ENCODE results near the gene PLAGL2.

Gene PLAGL2

GRCh38 chr20:32157611-32158010 lies 49.9 kb downstream of the PLAGL2 start:
- Histone ChIP-seq H3K9me3 (ENCODE audit: control insufficient read depth, insufficient read depth, low read depth, low read length) (no peaks in the 10 kb centered on the region), H3K27ac (ENCODE audit: low read depth, low read length) (no peak overlapping the region), H3K27me3 (ENCODE audit: control insufficient read depth, insufficient read depth, low read length) (no peaks in the 10 kb centered on the region), H3K36me3 (ENCODE audit: control insufficient read depth, insufficient read depth, low read length) (peaks cover 83% of the 10 kb centered on the region), H3K4me3 (ENCODE audit: low read depth, low read length) (no peak overlapping the region), H3K4me1 (ENCODE audit: control insufficient read depth, insufficient read depth, low read length) (no peaks in the 10 kb centered on the region), H3K9ac (ENCODE audit: low read length) (no peak overlapping the region)

- no peak overlapping the region for H3K27ac ChIP-seq (ENCODE audit: low read depth, low read length)
- H3K4me3 ChIP-seq (ENCODE audit: low read depth, low read length) = no peak overlapping the region
- no peaks in the 10 kb centered on the region for H3K27me3 ChIP-seq (ENCODE audit: control insufficient read depth, insufficient read depth, low read length)
- H3K9ac ChIP-seq (ENCODE audit: low read length) = no peak overlapping the region
- H3K4me1 ChIP-seq (ENCODE audit: control insufficient read depth, insufficient read depth, low read length) = no peaks in the 10 kb centered on the region
- H3K36me3 ChIP-seq (ENCODE audit: control insufficient read depth, insufficient read depth, low read length) = peaks cover 81% of the 10 kb centered on the region
- no peaks in the 10 kb centered on the region for H3K9me3 ChIP-seq (ENCODE audit: control insufficient read depth, insufficient read depth, low read depth, low read length)
Measured at GRCh38 chr20:32155017-32155981, 52.2 kb downstream of the PLAGL2 start.

GRCh38 chr20:32153771-32154170 lies 53.8 kb downstream of the PLAGL2 start:
- Histone ChIP-seq H3K27ac (ENCODE audit: low read depth, low read length) (no peak overlapping the region), H3K36me3 (ENCODE audit: control insufficient read depth, insufficient read depth, low read length) (peaks cover 82% of the 10 kb centered on the region), H3K4me3 (ENCODE audit: low read depth, low read length) (no peak overlapping the region), H3K27me3 (ENCODE audit: control insufficient read depth, insufficient read depth, low read length) (no peaks in the 10 kb centered on the region), H3K9me3 (ENCODE audit: control insufficient read depth, insufficient read depth, low read depth, low read length) (no peaks in the 10 kb centered on the region), H3K9ac (ENCODE audit: low read length) (no peak overlapping the region), H3K4me1 (ENCODE audit: control insufficient read depth, insufficient read depth, low read length) (no peaks in the 10 kb centered on the region)

- Histone ChIP-seq H3K4me1 (ENCODE audit: control insufficient read depth, insufficient read depth, low read length) (no peaks in the 10 kb centered on the region), H3K9me3 (ENCODE audit: control insufficient read depth, insufficient read depth, low read depth, low read length) (no peaks in the 10 kb centered on the region), H3K36me3 (ENCODE audit: control insufficient read depth, insufficient read depth, low read length) (peaks cover 79% of the 10 kb centered on the region), H3K9ac (ENCODE audit: low read length) (no peak overlapping the region), H3K27ac (ENCODE audit: low read depth, low read length) (no peak overlapping the region), H3K4me3 (ENCODE audit: low read depth, low read length) (no peak overlapping the region), H3K27me3 (ENCODE audit: control insufficient read depth, insufficient read depth, low read length) (no peaks in the 10 kb centered on the region)
Measured at GRCh38 chr20:32153156-32153665, 54.3 kb downstream of the PLAGL2 start.

- Histone ChIP-seq H3K9me3 (ENCODE audit: control insufficient read depth, insufficient read depth, low read depth, low read length) (no peaks in the 10 kb centered on the region), H3K4me3 (ENCODE audit: low read depth, low read length) (no peak overlapping the region), H3K4me1 (ENCODE audit: control insufficient read depth, insufficient read depth, low read length) (no peaks in the 10 kb centered on the region), H3K27ac (ENCODE audit: low read depth, low read length) (no peak overlapping the region), H3K36me3 (ENCODE audit: control insufficient read depth, insufficient read depth, low read length) (peaks cover 78% of the 10 kb centered on the region), H3K27me3 (ENCODE audit: control insufficient read depth, insufficient read depth, low read length) (no peaks in the 10 kb centered on the region), H3K9ac (ENCODE audit: low read length) (no peak overlapping the region)
Measured at GRCh38 chr20:32152421-32153155, 55.0 kb downstream of the PLAGL2 start.

- no peak overlapping the region for H3K4me3 ChIP-seq (ENCODE audit: low read depth, low read length)
- no peaks in the 10 kb centered on the region for H3K9me3 ChIP-seq (ENCODE audit: control insufficient read depth, insufficient read depth, low read depth, low read length)
- H3K9ac ChIP-seq (ENCODE audit: low read length) = no peak overlapping the region
- peaks cover 87% of the 10 kb centered on the region for H3K36me3 ChIP-seq (ENCODE audit: control insufficient read depth, insufficient read depth, low read length)
- no peak overlapping the region for H3K27ac ChIP-seq (ENCODE audit: low read depth, low read length)
- no peaks in the 10 kb centered on the region for H3K27me3 ChIP-seq (ENCODE audit: control insufficient read depth, insufficient read depth, low read length)
- no peaks in the 10 kb centered on the region for H3K4me1 ChIP-seq (ENCODE audit: control insufficient read depth, insufficient read depth, low read length)
Measured at GRCh38 chr20:32150291-32150848, 57.2 kb downstream of the PLAGL2 start.

GRCh38 chr20:32149566-32150170 lies 57.9 kb downstream of the PLAGL2 start:
- H3K36me3 ChIP-seq (ENCODE audit: control insufficient read depth, insufficient read depth, low read length) = peaks cover 87% of the 10 kb centered on the region
- H3K9me3 ChIP-seq (ENCODE audit: control insufficient read depth, insufficient read depth, low read depth, low read length) = no peaks in the 10 kb centered on the region
- H3K4me3 ChIP-seq (ENCODE audit: low read depth, low read length) = no peak overlapping the region
- no peaks in the 10 kb centered on the region for H3K27me3 ChIP-seq (ENCODE audit: control insufficient read depth, insufficient read depth, low read length)
- no peaks in the 10 kb centered on the region for H3K4me1 ChIP-seq (ENCODE audit: control insufficient read depth, insufficient read depth, low read length)
- no peak overlapping the region for H3K27ac ChIP-seq (ENCODE audit: low read depth, low read length)
- no peak overlapping the region for H3K9ac ChIP-seq (ENCODE audit: low read length)

GRCh38 chr20:32144898-32145662 lies 62.5 kb downstream of the PLAGL2 start:
- Histone ChIP-seq H3K27me3 (ENCODE audit: control insufficient read depth, insufficient read depth, low read length) (no peaks in the 10 kb centered on the region), H3K4me1 (ENCODE audit: control insufficient read depth, insufficient read depth, low read length) (no peaks in the 10 kb centered on the region), H3K36me3 (ENCODE audit: control insufficient read depth, insufficient read depth, low read length) (peaks cover 91% of the 10 kb centered on the region), H3K27ac (ENCODE audit: low read depth, low read length) (no peak overlapping the region), H3K4me3 (ENCODE audit: low read depth, low read length) (no peak overlapping the region), H3K9me3 (ENCODE audit: control insufficient read depth, insufficient read depth, low read depth, low read length) (no peaks in the 10 kb centered on the region), H3K9ac (ENCODE audit: low read length) (no peak overlapping the region)

GRCh38 chr20:32142991-32143390 lies 64.6 kb downstream of the PLAGL2 start:
- Histone ChIP-seq H3K27me3 (ENCODE audit: control insufficient read depth, insufficient read depth, low read length) (no peaks in the 10 kb centered on the region), H3K27ac (ENCODE audit: low read depth, low read length) (no peak overlapping the region), H3K4me3 (ENCODE audit: low read depth, low read length) (no peak overlapping the region), H3K9me3 (ENCODE audit: control insufficient read depth, insufficient read depth, low read depth, low read length) (no peaks in the 10 kb centered on the region), H3K36me3 (ENCODE audit: control insufficient read depth, insufficient read depth, low read length) (peaks cover 93% of the 10 kb centered on the region), H3K9ac (ENCODE audit: low read length) (no peak overlapping the region), H3K4me1 (ENCODE audit: control insufficient read depth, insufficient read depth, low read length) (no peaks in the 10 kb centered on the region)
